Hindlimb muscle (tissue), 1 donor: ENCODE data around the gene IRAK3. TPM values are rescaled to one million over a fixed set of nuclear protein-coding genes. Genes with fewer than 3 reads are reported as not detected.
A peak's percentile ranks its signal among the peaks of the same experiment; 100 is the strongest.
"Not testable (repeated sequence)": the region's sequence is repeated elsewhere in the genome, so short reads cannot be mapped to it uniquely, and the experiment has no call there.

Experiments used
- DNase-seq: peaks from one replicate; pipeline ENCODE4 v3.0.0-alpha.2; 2013
- polyA plus RNA-seq: library from polyadenylated mRNA; unstranded; fragments of 120-200 nt; gene quantifications from one replicate; pipeline ENCODE4 v1.2.1, GENCODE V29; 2013; ENCODE audit not compliant: insufficient read length

IRAK3 gene
- polyA plus RNA-seq, 1 donor = 5.9 TPM

- DNase-seq = no peak
Measured at GRCh38 chr12:66217342-66217917, 28.4 kb downstream of the IRAK3 start.

GRCh38 chr12:66228462-66228861, 39.4 kb downstream of the IRAK3 start:
- no peak for DNase-seq

- no peak for DNase-seq
Measured at GRCh38 chr12:66232263-66232662, 43.2 kb downstream of the IRAK3 start.

- peak; percentile 19 for DNase-seq
Measured at GRCh38 chr12:66234037-66234693, 45.2 kb downstream of the IRAK3 start.

GRCh38 chr12:66234773-66235625, 46.0 kb downstream of the IRAK3 start:
- DNase-seq = peak; percentile 68

GRCh38 chr12:66235626-66236281, 46.7 kb downstream of the IRAK3 start:
- DNase-seq = peak; percentile 13

GRCh38 chr12:66236282-66236675, 47.3 kb downstream of the IRAK3 start:
- DNase-seq = not testable (repeated sequence)

- no peak for DNase-seq
Measured at GRCh38 chr12:66236969-66237368, 48.0 kb downstream of the IRAK3 start.

- DNase-seq = no peak
Measured at GRCh38 chr12:66237505-66238175, 48.6 kb downstream of the IRAK3 start.

- no peak for DNase-seq
Measured at GRCh38 chr12:66239295-66239694, 50.3 kb downstream of the IRAK3 start.

GRCh38 chr12:66240096-66240820, 51.2 kb downstream of the IRAK3 start:
- DNase-seq = no peak

GRCh38 chr12:66241061-66242043, 52.3 kb downstream of the IRAK3 start:
- DNase-seq = no peak

- DNase-seq = no peak
Measured at GRCh38 chr12:66242311-66242710, 53.3 kb downstream of the IRAK3 start.

- no peak for DNase-seq
Measured at GRCh38 chr12:66243911-66244310, 54.9 kb downstream of the IRAK3 start.

GRCh38 chr12:66244446-66244845, 55.4 kb downstream of the IRAK3 start:
- DNase-seq = no peak

- DNase-seq = no peak
Measured at GRCh38 chr12:66247741-66248140, 58.7 kb downstream of the IRAK3 start.

- DNase-seq = no peak
Measured at GRCh38 chr12:66251049-66251448, 62.0 kb downstream of the IRAK3 start.

GRCh38 chr12:66252771-66253170, 63.8 kb downstream of the IRAK3 start:
- no peak for DNase-seq

- DNase-seq = no peak
Measured at GRCh38 chr12:66255737-66256136, 66.7 kb downstream of the IRAK3 start.

- no peak for DNase-seq
Measured at GRCh38 chr12:66258011-66258410, 69.0 kb downstream of the IRAK3 start.

- DNase-seq = no peak
Measured at GRCh38 chr12:66262737-66263136, 73.7 kb downstream of the IRAK3 start.
